NCI-H345 treated with DMSO at 0.1 percent for 48 hours (cell line): ENCODE results near the gene SPATA9.
"Not testable (repeated sequence)": the region's sequence is repeated elsewhere in the genome, so short reads cannot be mapped to it uniquely, and the experiment has no call there.

Experiments used
- DNase-seq: peaks from one replicate; lab custom pipeline; 2025; ENCODE audit not compliant: unreplicated experiment; lab: John Stamatoyannopoulos, UW

Gene SPATA9

DNA sequence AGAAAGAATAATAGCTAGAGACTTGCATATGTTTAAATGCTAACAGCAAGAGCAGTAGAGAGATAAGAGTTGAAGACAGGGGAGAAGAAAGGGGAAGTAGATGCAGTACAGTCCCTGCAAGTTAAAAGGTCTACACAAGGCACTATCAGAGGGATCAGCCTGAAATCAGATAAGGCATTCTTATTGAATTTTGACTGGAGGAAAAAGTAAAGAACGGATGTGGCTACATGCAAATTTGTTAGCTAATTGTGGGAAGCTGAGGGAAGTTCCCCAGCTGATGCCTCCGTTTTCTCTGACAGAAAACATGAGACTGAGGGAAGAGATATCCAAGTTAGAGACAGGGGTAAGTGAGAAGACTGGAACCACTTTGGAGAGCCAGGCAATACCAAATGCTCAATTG, 35.4 kb upstream of the SPATA9 start:
- no peak for DNase-seq

- DNase-seq, result no peak
These were observed 34.6 kb upstream of the SPATA9 start for GRCh38 chr5:95717439-95717838.

- DNase-seq, result no peak
These were observed 33.1 kb upstream of the SPATA9 start for GRCh38 chr5:95715799-95716461.

DNA sequence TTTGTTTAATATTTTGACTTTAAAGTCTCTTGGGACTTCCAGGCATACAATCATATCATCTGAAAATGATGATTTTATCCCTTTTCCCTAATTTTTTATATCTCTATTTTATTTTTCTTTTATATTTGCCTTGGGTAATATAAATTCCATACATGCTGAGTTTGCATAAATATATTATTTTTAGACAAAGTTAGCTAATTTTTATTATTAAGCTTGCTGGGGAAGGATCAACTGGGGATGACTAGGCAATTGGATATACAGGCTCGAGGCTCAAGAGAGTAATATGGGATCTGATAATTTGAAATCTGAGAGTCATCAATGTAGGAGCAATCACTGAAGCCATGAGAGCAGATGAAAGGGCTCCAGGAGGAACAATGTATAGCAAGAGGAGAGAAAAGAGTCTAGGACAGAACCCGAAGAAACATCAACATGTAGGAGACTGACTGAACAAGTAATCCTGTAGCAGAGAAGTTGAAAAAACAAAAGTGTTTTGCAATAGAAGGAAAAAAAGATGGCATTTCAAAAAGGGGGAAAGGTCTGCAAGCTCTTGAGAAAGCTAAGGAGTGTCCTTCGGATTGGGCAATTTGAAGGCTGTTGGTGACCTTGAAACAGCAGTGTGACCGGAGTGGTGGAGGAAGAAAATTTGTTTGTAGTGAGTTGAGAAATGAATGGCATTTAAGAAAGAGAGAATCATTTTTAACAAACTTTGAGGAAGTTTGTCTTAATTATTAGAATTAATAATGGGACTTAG, 31.3 kb upstream of the SPATA9 start:
- no peak for DNase-seq

- not testable (repeated sequence) for DNase-seq
These were observed 30.5 kb upstream of the SPATA9 start for GRCh38 chr5:95713246-95713645.

- DNase-seq, result no peak
These were observed 29.7 kb upstream of the SPATA9 start for GRCh38 chr5:95712347-95712958.

- no peak for DNase-seq
These were observed 28.9 kb upstream of the SPATA9 start for GRCh38 chr5:95711501-95712346.

GRCh38 chr5:95710651-95711500, 28.1 kb upstream of the SPATA9 start:
- not testable (repeated sequence) for DNase-seq

DNA sequence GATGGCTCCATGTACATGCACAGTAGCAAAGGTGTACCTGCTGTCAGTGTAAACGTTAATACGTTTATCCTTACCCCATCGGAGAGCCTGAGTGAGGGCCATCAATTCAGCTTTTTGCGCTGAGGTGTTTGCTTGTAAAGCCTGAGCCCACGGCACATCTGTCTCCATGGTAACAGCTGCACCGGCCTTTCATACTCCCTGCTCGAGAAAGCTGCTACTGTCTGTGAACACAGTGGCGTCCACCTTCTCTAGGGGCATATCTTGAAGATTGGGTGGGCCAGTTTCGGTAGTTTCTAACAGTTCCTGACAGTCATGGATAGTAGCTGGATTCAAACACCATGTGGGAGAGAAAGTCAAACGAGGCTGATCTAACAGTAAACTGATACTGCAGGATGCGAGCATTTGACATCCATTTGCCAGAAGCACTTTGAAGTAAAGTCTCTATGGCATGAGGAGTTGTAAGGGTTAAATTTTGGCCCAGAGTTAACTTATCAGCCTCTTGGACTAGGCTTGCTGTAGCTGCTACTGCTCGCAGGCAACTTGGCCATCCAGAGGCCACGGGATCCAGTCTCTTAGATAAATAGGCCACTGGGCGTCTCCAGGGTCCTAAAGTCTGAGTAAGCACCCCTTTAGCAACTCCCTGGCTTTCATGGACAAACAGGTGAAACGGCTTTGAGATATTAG, 27.3 kb upstream of the SPATA9 start:
- DNase-seq, result no peak

DNA sequence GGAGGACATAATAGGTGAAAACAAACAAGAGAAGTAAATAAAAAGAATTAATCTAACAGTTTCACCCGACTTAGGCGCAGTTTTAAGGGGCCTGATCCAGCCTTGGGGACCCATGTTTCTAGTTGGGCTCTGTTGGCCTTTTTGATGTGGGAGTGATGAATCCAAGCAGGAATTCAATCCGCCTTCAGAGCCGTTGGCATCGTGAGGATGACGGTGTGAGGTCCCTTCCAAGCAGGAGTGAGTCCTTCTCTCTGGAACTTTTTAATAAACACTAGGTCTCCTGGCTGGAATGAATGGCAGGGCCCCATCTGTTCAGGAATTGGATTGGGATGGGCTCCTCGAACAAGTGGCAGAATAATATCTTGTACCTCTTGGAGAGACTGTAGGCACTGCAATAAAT, 26.1 kb upstream of the SPATA9 start:
- no peak for DNase-seq

- not testable (repeated sequence) for DNase-seq
These were observed 24.9 kb upstream of the SPATA9 start for GRCh38 chr5:95707534-95708188.

- no peak for DNase-seq
These were observed 24.3 kb upstream of the SPATA9 start for GRCh38 chr5:95707055-95707454.

GRCh38 chr5:95706196-95706595, 23.4 kb upstream of the SPATA9 start:
- not testable (repeated sequence) for DNase-seq

- no peak for DNase-seq
These were observed 21.4 kb upstream of the SPATA9 start for GRCh38 chr5:95704150-95704549.

GRCh38 chr5:95701074-95701473, 18.3 kb upstream of the SPATA9 start:
- no peak for DNase-seq

DNA sequence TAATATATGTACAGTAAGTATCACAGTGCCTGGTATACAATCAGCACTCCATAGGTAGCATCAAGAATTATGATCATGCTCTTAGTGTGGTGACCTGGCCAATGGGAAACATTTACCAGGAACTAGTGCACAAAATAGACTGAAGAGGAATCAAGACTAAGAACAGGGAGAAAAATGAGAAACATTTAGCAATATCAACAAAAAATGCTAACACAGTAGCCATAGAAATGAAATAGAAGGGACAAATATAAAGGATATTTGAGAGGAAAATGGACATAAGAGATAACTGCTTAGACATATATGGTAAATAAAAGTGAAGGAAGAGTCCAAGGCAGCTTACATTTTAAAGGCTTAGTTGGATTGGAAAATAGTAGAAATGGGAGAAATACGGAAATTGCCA, 16.5 kb upstream of the SPATA9 start:
- no peak for DNase-seq

DNA sequence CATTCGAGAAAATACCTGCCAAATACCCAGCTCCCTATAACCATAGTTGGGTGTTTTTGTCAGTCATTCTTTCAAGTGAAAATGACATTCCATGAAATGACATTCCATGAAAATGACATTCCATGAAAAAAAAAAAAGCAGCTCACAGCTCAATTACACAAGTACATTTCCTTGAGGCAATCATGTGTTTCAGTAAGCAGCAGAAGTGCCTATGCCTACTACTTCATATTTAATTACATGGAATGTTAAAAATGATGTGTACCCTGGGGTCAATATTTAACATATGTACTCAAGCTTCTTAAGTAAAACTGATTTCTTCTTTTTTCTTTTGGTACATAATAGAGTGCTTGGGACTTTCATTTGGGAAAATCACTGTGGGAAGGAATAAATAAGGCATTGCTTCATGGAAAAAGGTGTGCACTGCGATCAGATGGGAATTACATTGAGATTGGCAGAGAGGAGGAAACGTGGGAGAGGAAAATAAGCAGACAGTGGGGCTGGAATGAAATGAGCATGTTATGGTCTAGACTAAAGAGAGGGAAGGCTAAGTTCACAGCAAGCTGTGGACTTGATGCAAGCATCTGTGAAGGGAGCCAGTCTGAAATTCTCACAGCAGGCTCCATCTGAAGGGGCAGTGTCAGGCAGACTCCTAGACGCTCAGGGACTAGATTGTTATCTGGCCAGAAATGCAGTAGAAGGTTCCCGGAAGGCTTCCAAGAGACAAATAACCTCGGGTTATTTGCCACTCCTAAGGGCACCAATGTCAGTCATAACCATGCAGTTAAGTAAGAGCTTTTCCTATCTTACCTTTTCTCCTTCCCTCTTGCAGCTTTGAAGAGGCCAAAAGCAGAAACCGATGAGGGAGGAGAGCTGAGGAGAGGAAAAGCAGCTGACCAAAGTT, 15.2 kb upstream of the SPATA9 start:
- no peak for DNase-seq

DNA sequence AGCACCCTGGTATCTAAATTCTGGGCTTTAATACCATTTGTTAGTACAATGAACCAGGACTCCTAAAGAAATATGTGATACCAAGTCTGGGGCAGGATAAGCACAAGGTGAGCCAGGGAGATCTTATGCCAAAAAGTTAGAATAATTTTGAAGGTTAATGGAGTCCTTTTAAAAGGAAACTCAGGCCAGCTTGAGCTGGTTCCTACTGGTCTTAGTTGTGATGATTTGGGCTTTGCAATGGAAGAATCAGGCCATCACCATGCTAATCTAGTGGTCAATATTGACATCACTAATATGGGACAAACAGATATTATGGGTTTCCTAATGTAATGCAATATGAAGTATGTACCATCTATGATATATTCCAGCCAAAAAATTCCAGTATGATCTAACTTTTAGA, 7.5 kb upstream of the SPATA9 start:
- DNase-seq, result no peak
